Cardiac muscle cell (in vitro differentiated cells and primary cell): ENCODE measurements around the gene ABI1. TPM values are rescaled to one million over a fixed set of nuclear protein-coding genes. Genes with fewer than 3 reads are reported as not detected.
A peak's percentile ranks its signal among the peaks of the same experiment; 100 is the strongest.

Experiments
- DNase-seq, 2 donors: peaks; one replicate each; pipeline versions ENCODE4 v3.0.0 to v3.0.0-alpha.2; 2010 to 2017; ENCODE audit warnings: low read depth in 1 of 2, low spot score in 1 of 2
- H3K27ac ChIP-seq: fragments of 200-600 bp; sonication (generic); 2 replicates; pipeline ENCODE4 v1.5.1; 2016
- H3K27me3 ChIP-seq: fragments of 200-600 bp; sonication (generic); 2 replicates; pipeline ENCODE4 v1.6.0; 2016; ENCODE audit warnings: control low read depth
- H3K36me3 ChIP-seq: fragments of 200-600 bp; sonication (generic); 2 replicates; pipeline ENCODE4 v1.5.1; 2016; ENCODE audit warnings: control low read depth
- H3K4me1 ChIP-seq: fragments of 200-600 bp; sonication (generic); 2 replicates; pipeline ENCODE4 v1.8.1; 2017; ENCODE audit warnings: low read depth, mild to moderate bottlenecking, mixed run types
- H3K4me3 ChIP-seq: fragments of 200-600 bp; sonication (generic); 2 replicates; pipeline ENCODE4 v1.5.1; 2016; ENCODE audit warnings: mild to moderate bottlenecking
- H3K9me3 ChIP-seq: fragments of 200-600 bp; sonication (generic); 2 replicates; pipeline ENCODE4 v1.5.1; 2017; ENCODE audit warnings: low read depth, mild to moderate bottlenecking, control low read depth
- polyA plus RNA-seq: library from polyadenylated mRNA; unstranded; fragments of >200 nt; fragmentation: Nextera tagmentation; extraction: Ambion mirVana; gene quantifications from 2 replicates; pipeline ENCODE4 v1.2.1, GENCODE V29; 2016
- total RNA-seq: library from RNA; depleted of rRNA; stranded (reverse); fragments of >200 nt; gene quantifications from 2 replicates; pipeline ENCODE4 v1.2.3, GENCODE V29; 2016
- TF ChIP-seq, protein P1 (sequence below): IDR thresholded peaks from 2 replicates; pipeline ENCODE4 v1.5.1; 2012; ENCODE audit warnings: low read depth, mild to moderate bottlenecking, low read length

ABI1 gene
- total and polyA plus RNA-seq, 2 experiments from 2014 or later: 36.8 to 38.7 TPM

GRCh38 chr10:26743841-26744240 is 116.9 kb downstream of the ABI1 start:
- no peaks in the 10 kb centered on the region for H3K9me3 ChIP-seq
- H3K4me3 ChIP-seq: no peak overlapping the region
- no peak overlapping the region for H3K27ac ChIP-seq
- H3K36me3 ChIP-seq: peaks cover 39% of the 10 kb centered on the region
- H3K4me1 ChIP-seq: no peaks in the 10 kb centered on the region
- no peaks in the 10 kb centered on the region for H3K27me3 ChIP-seq
- TF ChIP-seq, protein P1, sequence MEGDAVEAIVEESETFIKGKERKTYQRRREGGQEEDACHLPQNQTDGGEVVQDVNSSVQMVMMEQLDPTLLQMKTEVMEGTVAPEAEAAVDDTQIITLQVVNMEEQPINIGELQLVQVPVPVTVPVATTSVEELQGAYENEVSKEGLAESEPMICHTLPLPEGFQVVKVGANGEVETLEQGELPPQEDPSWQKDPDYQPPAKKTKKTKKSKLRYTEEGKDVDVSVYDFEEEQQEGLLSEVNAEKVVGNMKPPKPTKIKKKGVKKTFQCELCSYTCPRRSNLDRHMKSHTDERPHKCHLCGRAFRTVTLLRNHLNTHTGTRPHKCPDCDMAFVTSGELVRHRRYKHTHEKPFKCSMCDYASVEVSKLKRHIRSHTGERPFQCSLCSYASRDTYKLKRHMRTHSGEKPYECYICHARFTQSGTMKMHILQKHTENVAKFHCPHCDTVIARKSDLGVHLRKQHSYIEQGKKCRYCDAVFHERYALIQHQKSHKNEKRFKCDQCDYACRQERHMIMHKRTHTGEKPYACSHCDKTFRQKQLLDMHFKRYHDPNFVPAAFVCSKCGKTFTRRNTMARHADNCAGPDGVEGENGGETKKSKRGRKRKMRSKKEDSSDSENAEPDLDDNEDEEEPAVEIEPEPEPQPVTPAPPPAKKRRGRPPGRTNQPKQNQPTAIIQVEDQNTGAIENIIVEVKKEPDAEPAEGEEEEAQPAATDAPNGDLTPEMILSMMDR: no peak
- no peak for DNase-seq

DNA sequence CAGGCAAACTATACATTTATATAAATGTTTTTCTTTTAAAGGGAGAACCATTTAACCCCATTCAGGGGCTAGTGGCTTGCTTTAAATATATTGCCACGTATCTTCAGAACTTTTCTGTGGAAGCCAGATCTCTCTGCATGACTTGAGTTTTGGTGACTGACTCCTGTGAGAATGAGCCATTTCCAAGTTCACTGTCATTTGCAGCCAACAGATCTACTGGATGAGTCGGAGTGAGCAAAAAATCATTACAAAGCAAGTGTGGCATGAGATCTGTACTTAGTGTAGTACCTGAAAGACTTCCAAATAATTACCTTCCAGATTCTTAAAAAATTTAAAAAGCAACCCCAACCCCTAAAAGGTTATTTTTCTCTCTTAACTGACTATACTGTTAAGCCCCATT is 117.7 kb downstream of the ABI1 start:
- peaks cover 42% of the 10 kb centered on the region for H3K36me3 ChIP-seq
- TF ChIP-seq, protein P1: no peak
- DNase-seq: no peak
- no peaks in the 10 kb centered on the region for H3K4me1 ChIP-seq
- H3K9me3 ChIP-seq: no peaks in the 10 kb centered on the region
- peak overlapping the region; percentile 48 for H3K27ac ChIP-seq
- H3K4me3 ChIP-seq: no peak overlapping the region
- no peaks in the 10 kb centered on the region for H3K27me3 ChIP-seq

DNA sequence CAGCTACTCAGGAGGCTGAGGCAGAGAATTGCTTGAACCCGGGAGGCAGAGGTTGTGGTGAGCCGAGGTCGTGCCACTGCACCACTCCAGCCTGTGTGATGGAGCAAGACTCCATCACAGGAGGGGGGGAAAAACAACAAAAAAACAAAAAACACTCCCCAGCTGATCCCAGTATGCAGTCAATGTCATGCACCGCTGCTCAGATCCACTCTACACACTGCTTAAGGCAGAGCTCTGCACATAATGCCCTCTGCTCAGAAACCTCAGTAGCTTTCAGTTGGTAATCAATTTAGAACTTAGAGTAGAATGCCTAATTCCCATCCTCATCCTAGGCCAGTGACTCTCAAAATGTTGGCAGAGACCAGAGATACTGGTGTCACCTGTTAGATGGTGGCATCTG is 119.4 kb downstream of the ABI1 start:
- TF ChIP-seq, protein P1: no peak
- H3K4me3 ChIP-seq: no peak overlapping the region
- no peaks in the 10 kb centered on the region for H3K9me3 ChIP-seq
- no peaks in the 10 kb centered on the region for H3K27me3 ChIP-seq
- H3K36me3 ChIP-seq: peaks cover 36% of the 10 kb centered on the region
- no peaks in the 10 kb centered on the region for H3K4me1 ChIP-seq
- no peak overlapping the region for H3K27ac ChIP-seq
- DNase-seq: no peak

- Histone ChIP-seq H3K9me3 (no peaks in the 10 kb centered on the region), H3K36me3 (peaks cover 30% of the 10 kb centered on the region), H3K4me3 (no peak overlapping the region), H3K4me1 (peaks cover 12% of the 10 kb centered on the region), H3K27ac (no peak overlapping the region), H3K27me3 (no peaks in the 10 kb centered on the region)
- no peak for DNase-seq
- TF ChIP-seq, protein P1: no peak
Observed at GRCh38 chr10:26739071-26739631, 121.6 kb downstream of the ABI1 start.

DNA sequence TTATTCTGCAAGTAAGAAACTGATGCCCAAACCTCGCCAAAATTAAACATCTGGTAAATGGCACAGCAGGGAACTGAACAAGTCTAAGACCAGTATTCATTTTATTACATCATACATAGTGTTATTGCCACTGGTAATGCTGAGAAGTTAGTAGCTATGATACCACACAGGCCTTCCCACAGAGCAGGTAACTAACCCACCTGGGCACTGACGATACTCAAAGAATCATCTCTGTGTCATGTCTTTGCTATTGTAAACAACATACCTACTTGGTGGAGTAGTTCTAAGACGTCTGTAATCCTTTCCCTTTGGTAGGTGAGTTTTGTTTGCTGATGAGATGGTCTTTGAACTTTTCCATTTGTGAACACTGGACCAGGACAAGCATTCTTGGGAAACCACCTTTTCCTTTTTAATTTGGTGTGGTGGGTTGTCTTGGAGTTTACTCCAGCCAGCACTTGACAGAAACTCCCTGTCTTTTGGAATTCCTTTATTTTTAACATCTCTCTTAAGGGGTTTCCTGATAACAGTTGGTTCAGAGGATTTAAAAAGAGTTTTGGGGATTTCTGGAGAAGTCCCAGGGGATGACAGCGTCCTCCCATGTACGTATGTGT is 122.4 kb downstream of the ABI1 start:
- H3K36me3 ChIP-seq: peaks cover 24% of the 10 kb centered on the region
- TF ChIP-seq, protein P1: no peak
- no peaks in the 10 kb centered on the region for H3K9me3 ChIP-seq
- no peak overlapping the region for H3K27ac ChIP-seq
- H3K27me3 ChIP-seq: no peaks in the 10 kb centered on the region
- H3K4me1 ChIP-seq: peaks cover 15% of the 10 kb centered on the region
- peak in 1 of 2 donors; percentile 18 for DNase-seq
- H3K4me3 ChIP-seq: no peak overlapping the region
